Upper lobe of right lung (tissue), 1 donor: Measurements from ENCODE around the gene GNAQ. TPM values are rescaled to one million over a fixed set of nuclear protein-coding genes. Genes with fewer than 3 reads are reported as not detected.

ENCODE experiments used
- ATAC-seq: fragments of 200-7000 bp; cut with Tn5 transposase; one replicate; pipeline ENCODE4 v1.9.1; 2020; ENCODE audit warnings: mild to moderate bottlenecking, moderate library complexity
- DNase-seq: peaks from one replicate; pipeline ENCODE4 v3.0.0-alpha.2; 2020
- H3K27ac ChIP-seq: fragments of 200-600 bp; one replicate; pipeline ENCODE4 v1.8.0; 2022
- H3K27me3 ChIP-seq: fragments of 200-600 bp; one replicate; pipeline ENCODE4 v1.8.0; 2022; ENCODE audit warnings: mild to moderate bottlenecking
- H3K36me3 ChIP-seq: fragments of 200-600 bp; one replicate; pipeline ENCODE4 v1.8.0; 2022
- H3K4me1 ChIP-seq: fragments of 200-600 bp; one replicate; pipeline ENCODE4 v1.8.0; 2022
- H3K4me3 ChIP-seq: fragments of 200-600 bp; one replicate; pipeline ENCODE4 v1.8.0; 2022; ENCODE audit warnings: mild to moderate bottlenecking
- H3K9me3 ChIP-seq: fragments of 200-600 bp; one replicate; pipeline ENCODE4 v1.8.0; 2022
- CTCF ChIP-seq: fragments of 200-600 bp; IDR thresholded peaks from one replicate; pipeline ENCODE4 v1.8.0; 2022; ENCODE audit warnings: antibody characterized with exemption
- intact Hi-C: fragments of 100-400 bp; cut with DNase I; formaldehyde crosslinking; loops from one replicate; pipeline ENCODE4 v1.11.0; 2022
- total RNA-seq: library from RNA; stranded (reverse); fragmentation: NEBNext Ultra II Directional; extraction: Animal tissue kit (Norgen Biotek cat#: 25700); gene quantifications from one replicate; pipeline ENCODE4 v1.2.1, GENCODE V29; 2021
- donor health status: DM: no; HTN: yes; CAD: no; lungs with severe emphysema.

Gene GNAQ
- total RNA-seq, 1 donor from 2014 or later, result 132 TPM

DNA sequence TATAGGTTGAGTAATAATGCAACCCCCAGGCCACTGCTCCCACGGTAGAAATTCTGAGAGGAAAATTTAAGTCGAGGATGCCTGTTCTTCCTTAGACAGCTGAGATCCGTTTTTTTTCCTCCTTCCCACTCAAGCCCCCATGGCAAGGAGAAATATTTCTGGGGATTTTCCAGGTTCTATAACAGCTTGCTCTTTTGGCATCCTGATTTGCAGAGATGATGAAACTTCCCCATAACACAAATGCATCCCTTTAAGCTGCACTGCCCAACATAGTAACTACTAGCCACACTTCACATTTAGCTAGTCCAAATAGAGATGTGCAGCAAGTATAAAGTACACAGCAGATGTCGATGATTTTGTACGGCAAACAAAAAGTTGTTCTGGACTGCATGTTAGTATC is 351.0 kb downstream of the GNAQ start:
- TF ChIP-seq CTCF, result no peak
- DNase-seq (no peak), ATAC-seq (no peak)
- Histone ChIP-seq H3K4me1 (no peaks in the 10 kb centered on the region), H3K4me3 (no peak overlapping the region), H3K27ac (no peak overlapping the region), H3K27me3 (no peaks in the 10 kb centered on the region), H3K9me3 (no peaks in the 10 kb centered on the region), H3K36me3 (no peaks in the 10 kb centered on the region)
- intact Hi-C loops, result no loop called here

- H3K4me1 ChIP-seq, result no peaks in the 10 kb centered on the region
- intact Hi-C loops, result no loop called here
- no peak for TF ChIP-seq CTCF
- no peaks in the 10 kb centered on the region for H3K36me3 ChIP-seq
- no peaks in the 10 kb centered on the region for H3K9me3 ChIP-seq
- ATAC-seq (no peak), DNase-seq (no peak)
- H3K27ac ChIP-seq, result no peak overlapping the region
- no peaks in the 10 kb centered on the region for H3K27me3 ChIP-seq
- no peak overlapping the region for H3K4me3 ChIP-seq
These were observed 351.8 kb downstream of the GNAQ start for GRCh38 chr9:77679661-77680368.

DNA sequence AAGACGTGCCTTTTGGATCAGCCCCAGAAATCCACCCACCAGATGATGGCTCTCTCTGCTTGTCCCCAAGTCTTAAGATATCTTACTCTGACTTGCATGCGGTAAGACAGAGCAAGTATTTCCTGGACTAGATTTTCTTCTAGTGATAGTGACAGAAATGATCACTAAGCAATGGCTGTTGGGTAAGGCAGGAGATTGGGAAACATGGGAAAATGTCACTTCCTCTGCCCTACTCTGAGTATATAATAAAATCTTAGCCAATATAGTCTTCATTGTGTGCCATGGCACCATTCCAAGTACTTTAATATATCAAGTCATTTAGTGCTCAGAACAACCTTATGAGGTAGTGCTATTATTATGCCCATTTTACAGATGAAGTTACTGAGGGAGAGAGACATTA is 352.5 kb downstream of the GNAQ start:
- peak; percentile 64 for ATAC-seq
- intact Hi-C loops, result no loop called here
- no peak for TF ChIP-seq CTCF
- Histone ChIP-seq H3K27me3 (no peaks in the 10 kb centered on the region), H3K4me3 (no peak overlapping the region), H3K9me3 (no peaks in the 10 kb centered on the region), H3K27ac (no peak overlapping the region), H3K4me1 (no peaks in the 10 kb centered on the region), H3K36me3 (no peaks in the 10 kb centered on the region)
- no peak for DNase-seq

- ATAC-seq, result no peak
- H3K27ac ChIP-seq, result no peak overlapping the region
- no peak for TF ChIP-seq CTCF
- no peaks in the 10 kb centered on the region for H3K4me1 ChIP-seq
- H3K4me3 ChIP-seq, result no peak overlapping the region
- no peaks in the 10 kb centered on the region for H3K27me3 ChIP-seq
- intact Hi-C loops, result no loop called here
- DNase-seq, result no peak
- H3K9me3 ChIP-seq, result no peaks in the 10 kb centered on the region
- H3K36me3 ChIP-seq, result no peaks in the 10 kb centered on the region
These were observed 353.6 kb downstream of the GNAQ start for GRCh38 chr9:77677957-77678535.

- Histone ChIP-seq H3K4me1 (no peaks in the 10 kb centered on the region), H3K4me3 (no peak overlapping the region), H3K9me3 (no peaks in the 10 kb centered on the region), H3K27ac (no peak overlapping the region), H3K36me3 (no peaks in the 10 kb centered on the region), H3K27me3 (no peaks in the 10 kb centered on the region)
- TF ChIP-seq CTCF, result no peak
- DNase-seq (no peak), ATAC-seq (no peak)
- intact Hi-C loops, result no loop called here
These were observed 354.2 kb downstream of the GNAQ start for GRCh38 chr9:77677397-77677796.
